Fibroblast of villous mesenchyme (primary cell): ENCODE data around the gene PDLIM4. TPM values are rescaled to one million over a fixed set of nuclear protein-coding genes. Genes with fewer than 3 reads are reported as not detected.

Experiments
- DNase-seq: peaks from one replicate; pipeline ENCODE4 v3.0.0-alpha.2; 2010; ENCODE audit warnings: low read depth
- H3K4me3 ChIP-seq: 2 replicates; pipeline ENCODE4 v1.5.1; 2011; ENCODE audit warnings: low read depth, mild to moderate bottlenecking, low read length
- CTCF ChIP-seq: IDR thresholded peaks from 2 replicates; pipeline ENCODE4 v1.5.1; 2012; ENCODE audit warnings: low read depth, mild to moderate bottlenecking, low read length; ENCODE audit not compliant: insufficient read depth
- total RNA-seq: library from RNA; depleted of rRNA; stranded (reverse); fragments of >200 nt; gene quantifications from 2 replicates; pipeline ENCODE4 v1.2.3, GENCODE V29; 2012

PDLIM4 gene
- total RNA-seq, 1 donor: 97.2 TPM

- TF ChIP-seq CTCF: peak; percentile 22
- DNase-seq: peak; percentile 87
- H3K4me3 ChIP-seq: no peak overlapping the region
Observed at GRCh38 chr5:132221781-132222648, 35.5 kb upstream of the PDLIM4 start.

- no peak overlapping the region for H3K4me3 ChIP-seq
- no peak for TF ChIP-seq CTCF
Observed at GRCh38 chr5:132222649-132223038, 34.9 kb upstream of the PDLIM4 start.

GRCh38 chr5:132223861-132224260 is 33.6 kb upstream of the PDLIM4 start:
- H3K4me3 ChIP-seq: no peak overlapping the region
- DNase-seq: no peak
- no peak for TF ChIP-seq CTCF

More at GRCh38 chr5:132222649-132223038, 34.9 kb upstream of the PDLIM4 start:
- no peak for DNase-seq

GRCh38 chr5:132224716-132225115 is 32.8 kb upstream of the PDLIM4 start:
- no peak overlapping the region for H3K4me3 ChIP-seq
- DNase-seq: peak; percentile 74
- no peak for TF ChIP-seq CTCF

- peak; percentile 94 for DNase-seq
- TF ChIP-seq CTCF: no peak
Observed at GRCh38 chr5:132225165-132226032, 32.1 kb upstream of the PDLIM4 start.

GRCh38 chr5:132226516-132227234 is 30.8 kb upstream of the PDLIM4 start:
- TF ChIP-seq CTCF: no peak
- DNase-seq: peak; percentile 28
- H3K4me3 ChIP-seq: peak overlapping the region; percentile 74

More at GRCh38 chr5:132225165-132226032, 32.1 kb upstream of the PDLIM4 start:
- H3K4me3 ChIP-seq: peak overlapping the region; percentile 22
